Measurements from ENCODE around the gene KCNJ16. TPM values are rescaled to one million over a fixed set of nuclear protein-coding genes. Genes with fewer than 3 reads are reported as not detected.

Gene KCNJ16
- total and polyA plus RNA-seq, 2 of the 13 experiments (the other 11 are each of a cell fraction or from before 2014, with no cell fraction given), result not detected

GRCh38 chr17:70099294-70099693 lies 24.3 kb downstream of the KCNJ16 start:
- 2% methylated on average over 3 of the region's 3 CpGs for WGBS (ENCODE audit: low lambda C conversion rate)
- intact Hi-C loops (cut with micrococcal nuclease; ENCODE audit: unreplicated experiment) (no loop called here), in situ Hi-C loops (cut with HindIII; ENCODE audit: extremely low pct_ligation_motif_present, low pct_unique_long_range_greater_than_20kb) (no loop called here)
- TF ChIP-seq MAFK (conservative IDR thresholded peaks at IDR 0.05 in 1 of 2, IDR thresholded peaks at IDR 0.05 in 1 of 2; ENCODE audit: low read length in 2 of 2), result peak; percentile 91 to 95
- TF ChIP-seq SMARCC2 (IDR thresholded peaks at IDR 0.05), result no peak
- TF ChIP-seq RNF2 (conservative IDR thresholded peaks at IDR 0.05; ENCODE audit: low read depth), result no peak
- no peak for TF ChIP-seq ZBTB43 (CRISPR knock-in tag; conservative IDR thresholded peaks at IDR 0.05)
- TF ChIP-seq MAFF (IDR thresholded peaks at IDR 0.05; ENCODE audit: low read depth, low read length), result peak; percentile 94
- H3K27me3 ChIP-seq (ENCODE audit: control insufficient read depth in 1 of 2, insufficient read depth in 2 of 2, low read length in 2 of 2), result no peaks in the 10 kb centered on the region
- no TSS peak for BruUV-seq (replicated peaks)
- no peak overlapping the region for H3K9ac ChIP-seq (ENCODE audit: insufficient read depth, low read depth, low read length)
- H4K20me1 ChIP-seq (ENCODE audit: insufficient read depth, low read length), result no peaks in the 10 kb centered on the region
- no peak for ATAC-seq
- H3K4me3 ChIP-seq (replicated peaks in 1 of 3; ENCODE audit: insufficient read depth in 1 of 3, low read depth in 2 of 3, low read length in 3 of 3), result no peak overlapping the region
- H3K79me2 ChIP-seq (ENCODE audit: insufficient read depth, low read length), result no peaks in the 10 kb centered on the region
- no peak overlapping the region for H3K27ac ChIP-seq (ENCODE audit: extremely low read length, insufficient read depth, low read length)
- no peak for DNase-seq (ENCODE audit: low spot score)
- H3K4me2 ChIP-seq (ENCODE audit: low read depth, low read length), result no peak overlapping the region
- H3K36me3 ChIP-seq (replicated peaks in 1 of 2; ENCODE audit: control insufficient read depth in 1 of 2, insufficient read depth in 2 of 2, low read length in 2 of 2), result no peaks in the 10 kb centered on the region
- CTCF ChIA-PET (ENCODE audit: low intra/inter-chr PET ratio, low total read pairs), result no interaction called here
- POLR2A ChIA-PET, result no interaction called here
- H3K9me3 ChIP-seq (ENCODE audit: low read length), result peaks cover 18% of the 10 kb centered on the region; the same call in 1 of the 2 replicates
- H2AFZ ChIP-seq (ENCODE audit: low read length), result no peak overlapping the region
- no peak for FAIRE-seq
- H3K4me1 ChIP-seq (ENCODE audit: insufficient read depth, low read length), result no peaks in the 10 kb centered on the region

DNA sequence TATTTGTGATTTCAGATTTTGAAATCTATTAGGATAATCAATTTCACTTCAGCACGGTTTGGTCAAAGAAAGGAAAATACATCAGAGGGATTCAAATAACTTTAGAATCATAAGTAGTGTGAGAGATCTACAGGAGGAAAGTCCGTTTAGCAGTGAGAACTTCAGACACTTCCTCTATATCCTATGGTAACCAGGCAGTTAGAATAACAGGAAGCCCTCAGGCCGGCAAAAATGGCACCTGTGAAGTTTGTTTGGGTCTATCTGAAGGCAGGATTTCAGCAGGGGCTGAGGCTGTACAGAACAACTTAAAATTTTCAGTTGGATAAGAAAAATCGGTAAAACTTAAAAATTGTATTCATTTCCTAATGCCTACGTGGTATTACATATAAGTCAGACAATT lies 24.9 kb downstream of the KCNJ16 start:
- FAIRE-seq (no peak), DNase-seq (ENCODE audit: low spot score) (no peak), ATAC-seq (no peak)
- 8% methylated on average over 5 of the region's 5 CpGs for WGBS (ENCODE audit: low lambda C conversion rate)
- no peaks in the 10 kb centered on the region for H4K20me1 ChIP-seq (ENCODE audit: insufficient read depth, low read length)
- H3K27ac ChIP-seq (ENCODE audit: extremely low read length, insufficient read depth, low read length), result no peak overlapping the region
- intact Hi-C loops (cut with micrococcal nuclease; ENCODE audit: unreplicated experiment) (no loop called here), in situ Hi-C loops (cut with HindIII; ENCODE audit: extremely low pct_ligation_motif_present, low pct_unique_long_range_greater_than_20kb) (no loop called here)
- no peak overlapping the region for H3K4me3 ChIP-seq (replicated peaks in 1 of 3; ENCODE audit: insufficient read depth in 1 of 3, low read depth in 2 of 3, low read length in 3 of 3)
- H3K4me1 ChIP-seq (ENCODE audit: insufficient read depth, low read length), result no peaks in the 10 kb centered on the region
- peaks cover 15% of the 10 kb centered on the region; the same call in 1 of the 2 replicates for H3K9me3 ChIP-seq (ENCODE audit: low read length)
- no peak overlapping the region for H3K4me2 ChIP-seq (ENCODE audit: low read depth, low read length)
- POLR2A ChIA-PET, result no interaction called here
- CTCF ChIA-PET (ENCODE audit: low intra/inter-chr PET ratio, low total read pairs), result no interaction called here
- TF ChIP-seq ZBTB3 (CRISPR knock-in tag; IDR thresholded peaks at IDR 0.05; ENCODE audit: borderline replicate concordance, low read depth) (no peak), BRD4 (CRISPR knock-in tag; IDR thresholded peaks at IDR 0.05) (no peak), MEF2D (CRISPR knock-in tag; IDR thresholded peaks at IDR 0.05) (no peak)
- no TSS peak for BruUV-seq (replicated peaks)
- H3K79me2 ChIP-seq (ENCODE audit: insufficient read depth, low read length), result no peaks in the 10 kb centered on the region
- H3K36me3 ChIP-seq (replicated peaks in 1 of 2; ENCODE audit: control insufficient read depth in 1 of 2, insufficient read depth in 2 of 2, low read length in 2 of 2), result no peaks in the 10 kb centered on the region
- H2AFZ ChIP-seq (ENCODE audit: low read length), result no peak overlapping the region
- H3K27me3 ChIP-seq (ENCODE audit: control insufficient read depth in 1 of 2, insufficient read depth in 2 of 2, low read length in 2 of 2), result no peaks in the 10 kb centered on the region
- H3K9ac ChIP-seq (ENCODE audit: insufficient read depth, low read depth, low read length), result no peak overlapping the region

Data from HepG2 (cell line).